ENCODE data around the gene RTN4RL1.

GRCh38 chr17:1936766-1937165 is 88.4 kb downstream of the RTN4RL1 start:
- no peak for TF ChIP-seq POLR2A (IDR thresholded peaks at IDR 0.05)
- no peak for TF ChIP-seq CTCF (IDR thresholded peaks at IDR 0.05)
